ENCODE measurements around the gene SNAP47. TPM values are rescaled to one million over a fixed set of nuclear protein-coding genes. Genes with fewer than 3 reads are reported as not detected.

SNAP47 gene
- total and polyA plus RNA-seq, 4 donors: 10.6 to 63.0 (median 22.8) TPM

- H3K27me3 ChIP-seq (ENCODE audit: control insufficient read depth in 3 of 3, insufficient read depth in 3 of 3, low read length in 2 of 3): no peaks in the 10 kb centered on the region
- no peak overlapping the region for H3K27ac ChIP-seq (ENCODE audit: low read depth in 1 of 2, low read length in 1 of 2)
- TF ChIP-seq, protein P1, sequence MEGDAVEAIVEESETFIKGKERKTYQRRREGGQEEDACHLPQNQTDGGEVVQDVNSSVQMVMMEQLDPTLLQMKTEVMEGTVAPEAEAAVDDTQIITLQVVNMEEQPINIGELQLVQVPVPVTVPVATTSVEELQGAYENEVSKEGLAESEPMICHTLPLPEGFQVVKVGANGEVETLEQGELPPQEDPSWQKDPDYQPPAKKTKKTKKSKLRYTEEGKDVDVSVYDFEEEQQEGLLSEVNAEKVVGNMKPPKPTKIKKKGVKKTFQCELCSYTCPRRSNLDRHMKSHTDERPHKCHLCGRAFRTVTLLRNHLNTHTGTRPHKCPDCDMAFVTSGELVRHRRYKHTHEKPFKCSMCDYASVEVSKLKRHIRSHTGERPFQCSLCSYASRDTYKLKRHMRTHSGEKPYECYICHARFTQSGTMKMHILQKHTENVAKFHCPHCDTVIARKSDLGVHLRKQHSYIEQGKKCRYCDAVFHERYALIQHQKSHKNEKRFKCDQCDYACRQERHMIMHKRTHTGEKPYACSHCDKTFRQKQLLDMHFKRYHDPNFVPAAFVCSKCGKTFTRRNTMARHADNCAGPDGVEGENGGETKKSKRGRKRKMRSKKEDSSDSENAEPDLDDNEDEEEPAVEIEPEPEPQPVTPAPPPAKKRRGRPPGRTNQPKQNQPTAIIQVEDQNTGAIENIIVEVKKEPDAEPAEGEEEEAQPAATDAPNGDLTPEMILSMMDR (IDR thresholded peaks at IDR 0.05; ENCODE audit: control extremely low read depth, extremely low read depth): no peak
- H3K9me3 ChIP-seq (ENCODE audit: control insufficient read depth in 4 of 4, insufficient read depth in 3 of 4, low read length in 3 of 4): no peaks in the 10 kb centered on the region
- H3K9ac ChIP-seq (ENCODE audit: insufficient read depth in 1 of 2, low read length in 2 of 2): no peak overlapping the region
- peaks cover 0 to 21% (median 2%) of the 10 kb centered on the region in 4 donors for H3K36me3 ChIP-seq (ENCODE audit: control insufficient read depth in 4 of 4, insufficient read depth in 4 of 4, low read length in 4 of 4)
- H3K4me1 ChIP-seq (ENCODE audit: control insufficient read depth in 5 of 5, insufficient read depth in 5 of 5, low read length in 5 of 5): peaks cover 0 to 37% (median 15%) of the 10 kb centered on the region in 5 donors
- no peak for ATAC-seq (ENCODE audit: insufficient read depth, low FRiP score)
- no peak for DNase-seq
- 86 to 93% methylated on average over 11 of the region's 11 CpGs for WGBS, 2 donors
- H3K4me3 ChIP-seq: no peak overlapping the region
These were observed 4.0 kb upstream of the SNAP47 start for GRCh38 chr1:227731241-227731677.

DNA sequence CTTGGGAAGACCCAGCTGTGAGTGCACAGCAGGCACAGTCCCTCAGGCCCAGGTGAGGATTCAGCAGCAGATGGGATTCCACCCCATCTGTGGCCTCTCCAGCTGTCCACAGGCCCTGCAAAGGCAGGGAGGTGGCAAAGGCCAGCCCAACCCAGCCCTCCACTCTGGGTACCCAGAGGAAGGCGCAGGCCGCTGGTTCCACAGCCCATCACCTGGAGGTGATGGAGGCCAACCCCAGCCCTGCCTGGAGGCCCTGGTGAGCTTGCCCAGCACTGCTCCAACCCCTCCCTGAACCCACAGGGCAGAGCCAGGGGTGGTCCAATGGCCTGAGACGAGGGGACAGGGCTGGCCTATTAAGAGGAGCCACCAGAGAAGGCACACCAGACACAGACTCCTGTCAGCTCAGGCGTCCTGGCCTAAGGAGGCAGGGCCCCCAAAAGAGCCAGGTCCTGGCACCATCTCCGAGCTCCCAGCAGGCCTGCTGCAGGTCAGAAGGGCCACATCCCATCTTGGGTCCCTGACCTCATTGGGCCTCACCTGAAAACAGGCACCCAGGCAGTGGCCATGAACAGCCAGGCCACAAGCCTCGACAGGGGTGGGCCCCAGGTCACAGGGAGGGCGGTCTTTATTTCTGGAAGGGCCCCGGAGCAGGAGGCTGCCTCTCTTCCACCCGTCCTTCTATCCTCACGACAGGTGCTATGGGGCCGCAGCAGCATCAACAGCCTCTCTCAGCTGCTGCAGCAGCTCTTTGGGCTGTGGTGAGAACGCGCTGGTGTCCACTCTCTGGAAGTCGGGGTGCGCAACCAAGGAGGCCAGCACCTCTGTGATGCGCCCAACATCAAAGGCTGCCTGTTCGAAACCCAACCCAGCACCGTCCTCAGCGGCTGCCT is 3.3 kb upstream of the SNAP47 start:
- Histone ChIP-seq H3K27me3 (ENCODE audit: control insufficient read depth in 3 of 3, insufficient read depth in 3 of 3, low read length in 2 of 3) (no peaks in the 10 kb centered on the region), H3K4me1 (ENCODE audit: control insufficient read depth in 5 of 5, insufficient read depth in 5 of 5, low read length in 5 of 5) (peaks cover 0 to 42% (median 18%) of the 10 kb centered on the region in 5 donors), H3K9ac (ENCODE audit: insufficient read depth in 1 of 2, low read length in 2 of 2) (no peak overlapping the region), H3K4me3 (no peak overlapping the region), H3K9me3 (ENCODE audit: control insufficient read depth in 4 of 4, insufficient read depth in 3 of 4, low read length in 3 of 4) (no peaks in the 10 kb centered on the region), H3K27ac (ENCODE audit: low read depth in 1 of 2, low read length in 1 of 2) (no peak overlapping the region), H3K36me3 (ENCODE audit: control insufficient read depth in 4 of 4, insufficient read depth in 4 of 4, low read length in 4 of 4) (peaks cover 0 to 21% (median 2%) of the 10 kb centered on the region in 4 donors)
- ATAC-seq (ENCODE audit: insufficient read depth, low FRiP score) (no peak), DNase-seq (no peak)
- TF ChIP-seq, protein P1 (IDR thresholded peaks at IDR 0.05; ENCODE audit: control extremely low read depth, extremely low read depth): no peak
- WGBS, 2 donors: 95 to 99% methylated on average over 19 of the region's 19 CpGs

DNA sequence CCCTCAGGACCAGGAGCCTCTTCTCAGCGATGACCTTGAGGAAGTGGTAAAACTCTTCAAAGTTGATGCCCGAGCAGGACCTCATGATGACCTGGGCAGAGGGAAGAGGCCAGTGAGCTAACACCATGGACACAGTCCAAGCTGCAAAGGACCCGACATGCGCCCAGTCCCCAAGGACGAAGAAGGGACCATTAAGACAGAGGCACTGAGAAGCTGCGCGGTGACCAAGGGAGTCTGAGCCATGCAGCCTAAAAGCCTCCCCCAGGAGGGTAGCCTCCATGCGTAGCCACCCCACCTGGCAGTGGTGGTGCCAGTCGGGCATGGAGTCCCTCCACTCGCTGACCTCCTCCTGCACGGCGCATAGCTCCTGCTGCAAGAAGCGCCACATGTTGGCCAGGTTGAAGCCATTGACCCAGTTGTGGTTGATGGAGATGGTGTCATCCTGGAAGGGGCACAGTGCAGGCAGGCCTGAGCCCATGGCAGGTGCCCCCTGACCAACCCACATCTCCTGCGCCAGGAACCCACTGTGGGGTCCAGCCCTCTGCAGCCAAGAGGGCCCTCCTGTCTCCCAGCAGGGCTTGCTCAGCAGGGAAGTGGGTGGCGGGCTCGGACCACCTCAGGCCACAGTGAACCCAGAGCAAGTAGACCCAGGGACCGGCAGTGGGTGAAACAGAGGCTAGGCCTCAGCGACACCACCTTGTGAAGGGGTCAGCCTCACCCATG is 2.5 kb upstream of the SNAP47 start:
- peaks cover 0 to 42% (median 18%) of the 10 kb centered on the region in 5 donors for H3K4me1 ChIP-seq (ENCODE audit: control insufficient read depth in 5 of 5, insufficient read depth in 5 of 5, low read length in 5 of 5)
- H3K27ac ChIP-seq (ENCODE audit: low read depth in 1 of 2, low read length in 1 of 2): no peak overlapping the region
- WGBS, 2 donors: 95 to 96% methylated on average over 18 of the region's 18 CpGs
- ATAC-seq (ENCODE audit: insufficient read depth, low FRiP score) (no peak), DNase-seq (no peak)
- H3K36me3 ChIP-seq (ENCODE audit: control insufficient read depth in 4 of 4, insufficient read depth in 4 of 4, low read length in 4 of 4): peaks cover 0 to 21% (median 2%) of the 10 kb centered on the region in 4 donors
- H3K9ac ChIP-seq (ENCODE audit: insufficient read depth in 1 of 2, low read length in 2 of 2): no peak overlapping the region
- H3K27me3 ChIP-seq (ENCODE audit: control insufficient read depth in 3 of 3, insufficient read depth in 3 of 3, low read length in 2 of 3): no peaks in the 10 kb centered on the region
- TF ChIP-seq, protein P1 (IDR thresholded peaks at IDR 0.05; ENCODE audit: control extremely low read depth, extremely low read depth): no peak
- H3K9me3 ChIP-seq (ENCODE audit: control insufficient read depth in 4 of 4, insufficient read depth in 3 of 4, low read length in 3 of 4): no peaks in the 10 kb centered on the region
- H3K4me3 ChIP-seq: no peak overlapping the region
